ENCODE results near the gene GALNT14.

Gene GALNT14

GRCh38 chr2:31057691-31058090, 80.5 kb downstream of the GALNT14 start (continued):
- no peak for TF ChIP-seq CSRNP3 (CRISPR knock-in tag; IDR thresholded peaks at IDR 0.05)

GRCh38 chr2:31055938-31056337, 82.3 kb downstream of the GALNT14 start:
- TF ChIP-seq ZFP3 (CRISPR knock-in tag; IDR thresholded peaks at IDR 0.05) (no peak), ZNF8 (CRISPR knock-in tag; IDR thresholded peaks at IDR 0.05) (no peak), BACH2 (CRISPR knock-in tag; IDR thresholded peaks at IDR 0.05; ENCODE audit: borderline replicate concordance) (no peak), CSDC2 (CRISPR knock-in tag; IDR thresholded peaks at IDR 0.05) (no peak), ZFP30 (CRISPR knock-in tag; IDR thresholded peaks at IDR 0.05) (no peak), GLIS3 (CRISPR knock-in tag; IDR thresholded peaks at IDR 0.05) (no peak)
- ATAC-seq = no peak

GRCh38 chr2:31054842-31055388, 83.3 kb downstream of the GALNT14 start:
- TF ChIP-seq ZNF8 (CRISPR knock-in tag; IDR thresholded peaks at IDR 0.05) (no peak), SNAI2 (CRISPR knock-in tag; IDR thresholded peaks at IDR 0.05) (no peak), ZC3H10 (CRISPR knock-in tag; IDR thresholded peaks at IDR 0.05) (no peak), TCF4 (CRISPR knock-in tag; IDR thresholded peaks at IDR 0.05; ENCODE audit: borderline replicate concordance) (no peak), GLIS3 (CRISPR knock-in tag; IDR thresholded peaks at IDR 0.05) (no peak), TSHZ2 (CRISPR knock-in tag; IDR thresholded peaks at IDR 0.05) (no peak), ZFP30 (CRISPR knock-in tag; IDR thresholded peaks at IDR 0.05) (no peak), ESRRG (CRISPR knock-in tag; IDR thresholded peaks at IDR 0.05) (no peak), PATZ1 (CRISPR knock-in tag; IDR thresholded peaks at IDR 0.05; ENCODE audit: borderline replicate concordance) (no peak), ZNF70 (CRISPR knock-in tag; IDR thresholded peaks at IDR 0.05) (no peak), OSR1 (CRISPR knock-in tag; IDR thresholded peaks at IDR 0.05) (no peak), ARNTL (CRISPR knock-in tag; IDR thresholded peaks at IDR 0.05; ENCODE audit: borderline replicate concordance, low read depth) (no peak), RARB (CRISPR knock-in tag; IDR thresholded peaks at IDR 0.05) (no peak), ZFP3 (CRISPR knock-in tag; IDR thresholded peaks at IDR 0.05) (no peak), ISL1 (CRISPR knock-in tag; IDR thresholded peaks at IDR 0.05) (no peak), ZNF565 (CRISPR knock-in tag; conservative IDR thresholded peaks at IDR 0.05; ENCODE audit: low read depth) (no peak), BACH2 (CRISPR knock-in tag; IDR thresholded peaks at IDR 0.05; ENCODE audit: borderline replicate concordance) (no peak), CSDC2 (CRISPR knock-in tag; IDR thresholded peaks at IDR 0.05) (no peak)
- no peak for ATAC-seq

- no peak for ATAC-seq
Observed at GRCh38 chr2:31053929-31054782, 84.1 kb downstream of the GALNT14 start.

GRCh38 chr2:31052284-31052683, 86.0 kb downstream of the GALNT14 start:
- no peak for ATAC-seq
- TF ChIP-seq ESRRG (CRISPR knock-in tag; IDR thresholded peaks at IDR 0.05) (no peak), PPARA (CRISPR knock-in tag; IDR thresholded peaks at IDR 0.05; ENCODE audit: borderline replicate concordance) (no peak), ZNF8 (CRISPR knock-in tag; IDR thresholded peaks at IDR 0.05) (no peak)

More at GRCh38 chr2:31053929-31054782, 84.1 kb downstream of the GALNT14 start:
- TF ChIP-seq BACH2 (CRISPR knock-in tag; IDR thresholded peaks at IDR 0.05; ENCODE audit: borderline replicate concordance) (no peak), ZNF565 (CRISPR knock-in tag; conservative IDR thresholded peaks at IDR 0.05; ENCODE audit: low read depth) (no peak), GLIS3 (CRISPR knock-in tag; IDR thresholded peaks at IDR 0.05) (no peak), ZNF8 (CRISPR knock-in tag; IDR thresholded peaks at IDR 0.05) (no peak)
